ENCODE results near the gene TWIST2. TPM values are rescaled to one million over a fixed set of nuclear protein-coding genes. Genes with fewer than 3 reads are reported as not detected.

TWIST2 gene
- polyA plus RNA-seq, 1 experiment, result 15.6 TPM

DNA sequence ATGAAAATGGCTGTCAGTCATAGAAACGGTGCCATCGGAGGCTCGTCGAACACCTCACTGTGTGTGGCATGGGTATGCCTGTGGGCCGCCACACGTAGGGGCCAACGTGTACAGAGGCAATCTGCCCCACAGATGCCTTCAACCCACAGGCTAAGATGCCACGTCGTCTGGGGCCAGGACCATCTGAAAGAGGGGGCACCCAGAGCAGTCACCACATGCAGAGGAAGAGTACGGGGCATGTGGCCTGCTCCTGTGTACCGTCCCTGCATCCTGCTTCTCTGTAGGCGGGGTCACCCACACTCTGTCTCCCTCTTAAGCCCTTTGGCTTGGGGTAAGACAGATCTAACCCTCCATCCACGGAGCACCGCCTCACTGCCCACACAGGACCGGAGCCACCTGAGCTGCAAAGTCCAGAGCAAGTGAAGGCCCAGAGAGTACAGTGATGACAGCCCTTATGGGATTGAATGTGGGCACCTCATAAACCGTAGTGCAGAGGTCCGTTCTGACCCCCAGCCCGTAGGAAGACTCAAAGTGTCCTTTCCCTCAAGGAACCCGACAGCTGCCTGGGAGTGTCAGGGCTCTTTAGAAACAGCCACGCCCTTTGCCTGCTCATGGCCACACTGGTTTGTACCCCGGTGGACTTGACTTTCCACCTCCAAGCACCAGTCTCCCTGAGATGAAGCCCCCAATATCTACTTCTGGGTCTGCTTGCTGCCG is 66.2 kb downstream of the TWIST2 start:
- DNase-seq (ENCODE audit: low read depth, low spot score), result no peak
- Histone ChIP-seq H3K9me3 (ENCODE audit: control insufficient read depth, insufficient read depth, low read length) (peaks cover 22% of the 10 kb centered on the region), H3K4me3 (ENCODE audit: low read depth, low read length) (no peak overlapping the region), H3K27ac (ENCODE audit: low read depth, low read length) (peak overlapping the region; percentile 52), H3K27me3 (ENCODE audit: control insufficient read depth, insufficient read depth, low read length) (no peaks in the 10 kb centered on the region)
- CTCF ChIA-PET, result no interaction called here
- POLR2A ChIA-PET, result no interaction called here
- no peak for TF ChIP-seq CTCF (IDR thresholded peaks at IDR 0.05; ENCODE audit: low read depth, low read length)

DNA sequence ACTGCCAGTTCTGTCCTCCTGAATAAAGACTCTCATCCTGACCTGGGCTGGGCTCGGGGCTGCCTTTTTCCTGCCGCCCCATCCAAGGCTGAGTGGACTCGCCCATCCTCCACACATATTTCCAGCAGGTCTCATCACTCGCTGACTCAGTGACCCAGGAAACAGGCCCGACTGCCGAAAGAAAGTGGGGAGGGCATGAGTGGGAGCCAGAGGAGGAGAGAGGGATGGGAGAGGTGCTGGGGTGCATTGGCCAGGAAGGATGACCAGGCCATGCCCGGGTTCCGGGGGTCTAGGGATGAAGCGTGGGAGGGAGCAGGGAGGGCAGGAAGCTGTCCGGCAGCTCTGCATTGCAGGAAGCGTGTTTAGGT is 66.7 kb downstream of the TWIST2 start:
- ChIA-PET POLR2A (no interaction called here), CTCF (no interaction called here)
- H3K4me3 ChIP-seq (ENCODE audit: low read depth, low read length), result no peak overlapping the region
- DNase-seq (ENCODE audit: low read depth, low spot score), result no peak
- no peak for TF ChIP-seq CTCF (IDR thresholded peaks at IDR 0.05; ENCODE audit: low read depth, low read length)
- H3K27me3 ChIP-seq (ENCODE audit: control insufficient read depth, insufficient read depth, low read length), result no peaks in the 10 kb centered on the region
- H3K9me3 ChIP-seq (ENCODE audit: control insufficient read depth, insufficient read depth, low read length), result peaks cover 17% of the 10 kb centered on the region
- H3K27ac ChIP-seq (ENCODE audit: low read depth, low read length), result peak overlapping the region; percentile 52

GRCh38 chr2:238915196-238915595 is 67.3 kb downstream of the TWIST2 start:
- Histone ChIP-seq H3K27ac (ENCODE audit: low read depth, low read length) (no peak overlapping the region), H3K9me3 (ENCODE audit: control insufficient read depth, insufficient read depth, low read length) (peaks cover 17% of the 10 kb centered on the region), H3K4me3 (ENCODE audit: low read depth, low read length) (no peak overlapping the region), H3K27me3 (ENCODE audit: control insufficient read depth, insufficient read depth, low read length) (no peaks in the 10 kb centered on the region)
- ChIA-PET POLR2A (no interaction called here), CTCF (no interaction called here)
- TF ChIP-seq CTCF (IDR thresholded peaks at IDR 0.05; ENCODE audit: low read depth, low read length), result no peak
- DNase-seq (ENCODE audit: low read depth, low spot score), result no peak

DNA sequence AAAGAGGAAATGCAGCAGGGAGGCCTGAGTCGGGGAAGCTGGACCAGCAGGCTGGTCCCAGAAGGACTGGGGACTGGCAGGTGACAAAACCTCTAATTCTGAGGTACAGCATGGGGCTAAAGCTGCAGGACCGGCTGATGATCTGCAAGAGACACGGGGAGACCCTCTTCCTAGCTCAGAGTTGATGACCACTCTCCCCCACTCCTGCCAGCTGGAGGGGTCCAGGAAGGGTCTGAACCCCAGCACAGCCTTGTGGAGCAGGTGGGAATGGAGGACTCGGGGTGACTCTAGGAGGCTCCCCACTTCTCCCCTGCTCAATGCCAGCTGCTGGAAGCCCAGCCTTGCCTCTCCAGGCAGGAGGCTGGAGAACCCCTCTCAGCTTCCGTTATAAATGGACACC is 67.7 kb downstream of the TWIST2 start:
- H3K27ac ChIP-seq (ENCODE audit: low read depth, low read length), result no peak overlapping the region
- no peak for TF ChIP-seq CTCF (IDR thresholded peaks at IDR 0.05; ENCODE audit: low read depth, low read length)

GRCh38 chr2:238916176-238916874 is 68.4 kb downstream of the TWIST2 start:
- ChIA-PET POLR2A (interaction anchor here (0.6 kb wide), 1 partner anchor 15 kb away, joined by 3 read pairs; no protein-coding TSS in a partner anchor), CTCF (no interaction called here)
- no peak for DNase-seq (ENCODE audit: low read depth, low spot score)
- no peak overlapping the region for H3K27ac ChIP-seq (ENCODE audit: low read depth, low read length)
- no peak for TF ChIP-seq CTCF (IDR thresholded peaks at IDR 0.05; ENCODE audit: low read depth, low read length)
- H3K9me3 ChIP-seq (ENCODE audit: control insufficient read depth, insufficient read depth, low read length), result peaks cover 14% of the 10 kb centered on the region
- H3K27me3 ChIP-seq (ENCODE audit: control insufficient read depth, insufficient read depth, low read length), result no peaks in the 10 kb centered on the region
- H3K4me3 ChIP-seq (ENCODE audit: low read depth, low read length), result no peak overlapping the region

More for the DNA sequence above, 67.7 kb downstream of the TWIST2 start:
- H3K9me3 ChIP-seq (ENCODE audit: control insufficient read depth, insufficient read depth, low read length), result peaks cover 17% of the 10 kb centered on the region
- POLR2A ChIA-PET, result interaction anchor here (0.6 kb wide), 1 partner anchor 15 kb away, joined by 3 read pairs; no protein-coding TSS in a partner anchor
- no peaks in the 10 kb centered on the region for H3K27me3 ChIP-seq (ENCODE audit: control insufficient read depth, insufficient read depth, low read length)
- no peak for DNase-seq (ENCODE audit: low read depth, low spot score)
- CTCF ChIA-PET, result no interaction called here
- no peak overlapping the region for H3K4me3 ChIP-seq (ENCODE audit: low read depth, low read length)
